Neuron (in vitro differentiated cells): Measurements from ENCODE around the gene GDI1.

Experiments
- H2AFZ ChIP-seq: one replicate; pipeline ENCODE4 v1.6.1; 2013; ENCODE audit warnings: low read depth, mild to moderate bottlenecking, inconsistent platforms, low read length, moderate library complexity
- H3K27me3 ChIP-seq: one replicate; pipeline ENCODE4 v1.6.1; 2013; ENCODE audit warnings: low read length; ENCODE audit not compliant: insufficient read depth
- H3K36me3 ChIP-seq: one replicate; pipeline ENCODE4 v1.6.1; 2013; ENCODE audit warnings: low read length; ENCODE audit not compliant: insufficient read depth
- H3K4me1 ChIP-seq: one replicate; pipeline ENCODE4 v1.6.1; 2013; ENCODE audit warnings: low read length; ENCODE audit not compliant: insufficient read depth
- H3K4me3 ChIP-seq: 2 replicates; pipeline ENCODE4 v1.5.1; 2013; ENCODE audit warnings: mild to moderate bottlenecking, low read length, moderate library complexity
- H3K9me3 ChIP-seq: one replicate; pipeline ENCODE4 v1.6.1; 2013; ENCODE audit warnings: low read length

Gene GDI1

GRCh38 chrX:154488336-154489075 is 51.6 kb downstream of the GDI1 start:
- Histone ChIP-seq H3K9me3 (no peaks in the 10 kb centered on the region), H3K27me3 (peaks cover 2% of the 10 kb centered on the region), H2AFZ (no peak overlapping the region), H3K4me1 (peaks cover 5% of the 10 kb centered on the region), H3K36me3 (no peaks in the 10 kb centered on the region), H3K4me3 (no peak overlapping the region)

- Histone ChIP-seq H2AFZ (no peak overlapping the region), H3K4me3 (no peak overlapping the region), H3K4me1 (peaks cover 5% of the 10 kb centered on the region), H3K36me3 (no peaks in the 10 kb centered on the region), H3K9me3 (no peaks in the 10 kb centered on the region), H3K27me3 (peaks cover 2% of the 10 kb centered on the region)
These were observed 52.2 kb downstream of the GDI1 start for GRCh38 chrX:154489182-154489581.

GRCh38 chrX:154490021-154490413 is 53.1 kb downstream of the GDI1 start:
- Histone ChIP-seq H3K9me3 (no peaks in the 10 kb centered on the region), H3K4me3 (peak overlapping the region; percentile 59), H3K36me3 (no peaks in the 10 kb centered on the region), H3K4me1 (peaks cover 5% of the 10 kb centered on the region), H3K27me3 (peaks cover 2% of the 10 kb centered on the region), H2AFZ (no peak overlapping the region)

- peak within 1 kb of the TSS; percentile 67 for H3K4me3 ChIP-seq
- H3K9me3 ChIP-seq, result no peaks in the 10 kb centered on the region
- H2AFZ ChIP-seq, result peak within 1 kb of the TSS; percentile 38
- peaks cover 2% of the 10 kb centered on the region for H3K27me3 ChIP-seq
- H3K36me3 ChIP-seq, result no peaks in the 10 kb centered on the region
- H3K4me1 ChIP-seq, result peaks cover 5% of the 10 kb centered on the region
These were observed 53.6 kb downstream of the GDI1 start, which contains the start of gene SLC10A3 for GRCh38 chrX:154490414-154491083. Gene SLC10A3, minus strand, starts transcription at chrX:154490629. Its CDS starts 1,689 bp downstream, at chrX:154488940.
